Embryonic facial prominence (tissue), 1 donor: ENCODE results near the gene HHIPL1.
"Not testable (repeated sequence)": the region's sequence is repeated elsewhere in the genome, so short reads cannot be mapped to it uniquely, and the experiment has no call there.

ENCODE experiments used
- DNase-seq: peaks from one replicate; pipeline ENCODE4 v3.0.0-alpha.2; 2016; ENCODE audit errors: extremely low spot score

Gene HHIPL1

DNA sequence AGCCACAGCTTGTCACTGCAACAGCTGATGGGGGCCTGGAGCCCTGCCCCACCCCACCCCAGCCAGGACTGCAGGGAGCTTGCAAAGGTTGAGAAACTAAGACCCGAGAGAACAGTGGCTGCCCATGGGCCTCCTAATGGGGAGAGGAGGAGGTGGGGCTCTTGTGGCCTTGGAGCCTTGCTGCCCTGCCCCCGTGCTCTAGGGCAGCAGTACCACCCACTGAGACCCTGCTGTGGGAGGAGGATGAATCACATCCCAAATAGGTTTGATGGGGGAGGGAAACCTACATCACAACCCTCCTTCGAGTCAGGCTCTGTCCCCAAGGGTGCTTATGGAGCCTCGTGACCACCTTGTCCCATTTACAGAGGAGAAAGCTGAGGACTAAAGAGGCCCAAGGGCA lies 15.9 kb downstream of the HHIPL1 start:
- no peak for DNase-seq

DNA sequence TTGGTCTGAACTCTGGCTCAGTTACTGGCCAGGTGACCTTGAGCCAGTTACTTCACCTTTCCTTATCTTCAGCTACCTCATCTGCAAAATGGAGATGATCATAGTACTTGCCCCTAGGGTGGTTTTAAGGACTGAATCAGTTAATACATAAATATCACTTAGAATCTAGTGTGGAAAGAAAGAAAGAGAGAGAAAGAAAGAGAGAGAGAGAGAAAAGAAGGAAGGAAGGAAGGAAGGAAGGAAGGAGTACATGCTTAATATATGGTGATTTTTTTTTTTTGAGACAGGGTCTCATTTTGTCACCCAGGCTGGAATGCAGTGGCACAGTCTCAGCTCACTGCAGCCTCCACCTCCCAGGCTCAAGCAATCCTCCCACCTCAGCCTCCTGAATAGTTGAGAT lies 16.3 kb downstream of the HHIPL1 start:
- DNase-seq = not testable (repeated sequence)

DNA sequence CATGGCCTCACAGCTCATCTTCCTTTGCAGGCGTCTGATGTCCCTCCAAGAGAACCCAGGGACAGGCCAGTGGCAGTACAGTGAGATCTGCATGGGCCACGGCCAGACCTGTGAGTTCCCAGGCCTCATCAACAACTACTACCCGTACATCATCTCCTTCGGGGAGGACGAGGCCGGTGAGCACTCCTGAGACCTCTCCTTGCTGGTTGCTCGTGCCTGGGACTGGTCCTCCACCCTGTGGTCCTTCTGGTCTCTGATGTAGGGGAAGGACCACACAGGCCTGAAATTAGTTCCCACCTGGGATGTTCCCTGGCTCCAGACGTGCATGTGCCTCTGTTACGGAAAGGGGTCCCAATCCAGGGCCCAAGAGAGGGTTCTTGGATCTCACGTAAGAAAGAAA lies 17.9 kb downstream of the HHIPL1 start:
- DNase-seq = no peak

DNA sequence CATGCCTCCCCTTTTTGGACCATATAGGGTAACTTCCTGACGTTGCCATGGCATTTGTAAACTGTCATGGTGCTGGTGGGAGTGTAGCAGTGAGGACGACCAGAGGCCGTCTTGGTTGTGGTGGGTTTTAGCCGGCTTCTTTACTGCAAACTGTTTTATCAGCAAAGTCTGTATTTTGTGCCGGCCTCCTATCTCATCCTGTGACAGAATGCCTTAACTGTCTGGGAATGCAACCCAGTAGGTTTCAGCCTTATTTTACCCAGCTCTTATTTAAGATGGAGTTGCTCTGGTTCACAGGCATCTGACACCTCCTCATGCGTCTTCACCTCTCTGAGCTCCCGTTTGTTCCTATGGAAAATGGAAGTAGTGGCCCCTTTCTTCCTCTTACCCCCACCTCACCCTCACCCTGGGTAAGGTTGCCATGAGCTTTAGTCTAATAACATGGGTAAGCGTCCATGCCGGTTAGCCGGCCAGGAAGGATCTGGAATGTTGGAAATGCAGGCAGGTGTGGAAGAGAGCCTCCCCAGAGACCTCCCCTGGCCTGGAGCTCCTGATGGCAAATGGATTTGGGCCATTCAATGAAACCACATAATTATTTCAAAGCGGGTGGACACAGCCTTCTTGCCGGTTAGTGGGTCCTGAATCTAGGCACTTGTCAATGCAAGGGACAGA lies 18.6 kb downstream of the HHIPL1 start:
- DNase-seq = no peak

DNA sequence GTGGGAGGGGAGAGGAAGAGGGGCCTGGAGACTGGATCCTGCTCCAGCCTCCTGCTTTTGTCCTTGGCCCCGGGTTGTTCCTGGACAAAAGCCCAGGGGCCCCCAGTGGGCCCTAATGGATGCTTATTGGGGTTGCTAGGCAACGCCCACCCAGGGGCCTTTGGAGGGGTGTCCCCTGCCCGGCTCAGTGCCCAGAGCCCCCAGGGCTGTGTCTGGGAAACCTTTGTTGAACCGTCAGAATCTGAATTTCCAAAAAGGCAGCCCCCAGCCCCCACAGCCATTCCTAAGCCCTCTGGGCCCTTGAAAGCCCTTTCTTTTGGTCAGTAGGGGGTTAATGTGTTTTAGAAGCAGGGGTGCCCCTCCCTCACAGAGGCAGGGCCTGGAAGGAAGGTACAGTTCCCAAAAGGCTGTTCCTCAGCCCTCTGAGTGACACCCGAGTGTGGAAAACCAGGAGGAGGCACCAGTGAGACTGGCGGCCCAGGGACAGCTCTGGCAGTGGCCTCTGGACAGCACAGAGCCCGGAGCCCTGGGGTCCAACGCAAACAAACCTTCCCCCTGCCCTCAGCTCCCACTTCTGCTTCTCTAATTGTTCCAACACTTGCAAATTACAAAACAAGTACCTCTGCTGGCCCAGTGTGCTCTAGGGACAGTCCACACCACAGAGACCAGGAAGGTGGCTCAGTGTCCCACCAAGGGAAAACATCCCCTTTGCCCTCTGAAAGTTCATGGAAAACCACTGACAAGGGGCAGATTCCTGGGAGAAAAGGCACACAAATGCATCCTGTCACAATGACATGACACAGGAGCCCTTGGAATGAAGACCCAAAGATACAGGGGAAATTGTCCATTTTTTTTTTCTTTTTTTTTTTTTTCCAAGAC lies 19.4 kb downstream of the HHIPL1 start:
- no peak for DNase-seq

DNA sequence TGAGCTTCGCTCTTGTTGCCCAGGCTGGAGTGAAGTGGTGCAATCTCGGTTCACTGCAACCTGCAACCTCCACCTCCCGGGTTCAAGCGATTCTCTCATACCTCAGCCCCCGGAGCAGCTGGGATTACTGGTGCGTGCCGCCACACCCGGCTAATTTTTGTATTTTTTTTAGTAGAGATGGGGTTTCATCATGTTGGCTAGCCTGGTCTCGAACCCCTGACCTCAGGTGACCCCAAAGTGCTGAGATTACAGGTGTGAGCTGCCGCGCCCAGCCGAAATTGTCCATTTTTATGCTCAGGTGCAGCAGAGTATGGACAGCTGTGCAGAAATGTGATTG lies 20.0 kb downstream of the HHIPL1 start:
- no peak for DNase-seq

DNA sequence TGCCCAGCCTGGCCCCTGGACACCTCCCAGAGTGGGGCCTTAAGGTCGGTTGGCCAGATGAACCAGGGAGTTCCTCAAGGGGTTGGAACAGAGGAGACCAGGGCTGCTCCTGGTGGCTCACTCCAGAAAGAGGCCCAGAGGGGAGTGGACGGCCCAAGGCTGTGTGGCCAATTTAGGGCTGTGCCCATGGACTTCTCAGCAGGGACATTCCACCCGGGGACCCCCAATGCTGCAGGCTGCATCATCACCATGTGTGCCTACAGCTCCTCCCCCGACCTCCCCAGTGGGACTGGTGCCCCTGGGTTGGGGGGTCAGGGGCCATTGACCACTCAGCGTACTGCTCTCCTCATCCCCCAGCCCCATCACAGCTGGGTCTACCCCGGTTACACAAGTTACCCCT lies 21.6 kb downstream of the HHIPL1 start:
- no peak for DNase-seq

DNA sequence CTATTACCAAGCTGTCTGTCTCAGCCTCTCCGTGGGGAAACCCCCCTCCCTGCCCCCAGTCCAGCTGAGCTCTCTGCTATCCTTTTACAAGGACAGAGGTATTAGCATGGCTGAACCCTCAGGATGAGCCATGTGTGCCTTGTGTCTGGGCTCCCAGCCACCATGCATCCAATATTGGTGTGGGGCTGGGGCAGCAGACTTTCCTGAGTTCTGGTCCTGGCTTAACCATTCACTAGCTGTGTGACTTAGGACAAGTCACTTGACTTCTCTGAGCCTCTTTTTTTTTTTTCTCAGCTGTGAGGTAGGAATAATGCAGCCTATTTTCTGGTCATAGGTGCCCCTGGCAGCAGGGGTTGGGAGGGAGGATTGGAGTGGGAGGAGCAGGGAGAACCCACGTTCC lies 22.1 kb downstream of the HHIPL1 start:
- no peak for DNase-seq

DNA sequence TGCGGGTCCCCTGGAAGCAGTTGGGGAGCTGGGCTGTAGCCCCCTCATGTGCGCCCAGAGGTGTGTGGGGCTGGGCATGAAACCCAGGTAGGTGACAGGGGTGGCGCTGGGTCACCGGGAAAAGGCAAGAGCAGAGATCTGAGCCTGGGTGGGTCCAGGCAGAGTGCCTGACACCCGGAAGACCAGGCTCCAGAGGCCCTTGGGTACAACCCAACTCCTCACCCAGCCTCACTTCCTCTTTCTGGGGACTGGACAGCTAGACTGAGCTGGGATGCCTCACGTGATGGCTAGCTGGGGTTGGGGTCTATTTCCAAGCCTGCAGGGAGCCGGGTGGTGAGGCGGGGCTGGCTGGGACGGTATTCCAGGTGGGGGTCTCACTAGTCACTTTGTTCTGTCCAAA lies 22.9 kb downstream of the HHIPL1 start:
- DNase-seq = no peak

DNA sequence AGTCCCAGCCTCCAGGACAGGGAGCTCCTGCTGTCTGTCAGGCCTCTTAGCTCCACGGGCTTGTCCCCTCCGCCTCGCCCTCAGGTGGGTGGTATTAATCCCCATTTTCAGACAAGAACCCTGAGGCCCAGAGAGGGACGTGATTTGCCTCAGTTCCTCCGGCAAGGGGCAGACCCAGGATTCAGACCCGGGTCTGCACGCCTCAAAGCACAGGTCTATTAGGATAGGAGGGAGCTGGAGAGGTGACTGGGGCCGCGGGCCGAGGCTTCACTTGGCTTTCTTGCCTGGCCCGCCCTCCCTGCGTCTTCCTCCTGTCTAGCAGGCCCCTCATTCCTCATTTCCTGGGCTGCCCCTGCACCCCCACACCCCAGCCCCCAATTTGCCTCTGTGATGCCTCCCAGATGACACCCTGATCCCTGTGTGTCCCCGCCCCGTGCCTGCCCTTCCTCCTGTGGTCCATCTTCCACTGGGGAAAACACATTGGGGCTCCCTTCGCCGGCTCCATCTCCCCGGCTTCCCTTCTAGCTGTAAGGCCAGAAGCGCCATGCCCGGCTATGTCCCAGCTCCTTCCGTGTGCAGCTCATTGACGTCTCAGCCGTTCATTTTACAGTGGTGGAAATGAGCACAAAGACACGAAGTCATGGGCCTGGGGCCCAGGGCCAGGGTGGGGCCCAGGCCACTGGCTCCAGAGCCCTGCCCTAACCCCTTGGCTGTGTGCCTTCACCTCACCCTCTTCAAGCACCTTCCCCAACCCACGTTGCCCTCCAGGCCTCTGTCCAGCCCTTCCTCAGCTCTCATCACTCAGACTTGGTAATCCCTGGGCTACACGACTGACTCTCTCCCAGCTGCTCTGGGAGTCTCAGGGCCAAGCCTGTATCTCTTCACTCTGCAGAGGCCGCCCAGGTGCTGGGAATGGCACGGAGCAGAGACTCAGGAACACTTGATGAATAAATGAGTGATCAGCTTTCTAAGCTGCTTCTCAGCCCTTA lies 23.7 kb downstream of the HHIPL1 start:
- no peak for DNase-seq

DNA sequence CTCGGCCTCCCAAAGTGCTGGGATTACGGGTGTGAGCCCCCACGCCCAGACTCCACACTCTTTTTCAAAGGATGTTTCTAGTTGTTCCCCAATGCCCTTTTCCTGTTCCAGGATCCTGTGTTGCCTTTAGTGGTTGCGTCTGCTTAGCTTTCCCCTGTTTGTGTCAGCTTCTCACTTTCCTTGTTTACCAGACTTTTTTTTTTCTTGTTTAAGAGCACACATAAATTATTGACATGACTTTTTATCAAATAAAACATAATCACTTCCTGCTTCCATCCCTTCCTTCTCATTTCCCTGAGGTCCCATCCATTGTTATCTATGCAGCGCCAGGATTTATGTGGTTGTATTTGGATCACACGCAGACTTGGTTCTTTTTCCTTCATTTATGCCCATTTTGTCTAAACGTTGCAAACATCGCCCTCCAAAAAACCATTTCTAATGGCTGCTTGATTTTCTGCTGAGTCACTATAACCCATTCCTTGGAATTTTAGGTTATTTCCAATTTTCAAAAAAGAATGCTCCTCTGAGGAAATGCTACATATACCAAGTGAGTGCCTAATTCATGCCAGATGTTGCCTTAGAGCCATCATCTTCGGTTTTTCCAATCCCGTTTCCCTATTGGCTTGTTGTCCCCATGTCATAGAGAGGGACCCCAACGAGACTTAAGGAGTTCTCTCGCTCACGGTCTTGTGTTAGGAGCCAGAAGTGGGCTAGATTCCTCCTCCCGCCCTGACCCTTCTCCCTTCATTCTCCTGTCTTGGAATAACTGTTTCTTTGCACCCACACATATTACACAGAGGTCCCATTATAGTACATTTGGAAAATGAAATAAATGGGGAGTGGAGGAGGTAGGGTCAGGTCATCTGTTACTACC lies 25.7 kb downstream of the HHIPL1 start:
- peak; percentile 37 for DNase-seq

DNA sequence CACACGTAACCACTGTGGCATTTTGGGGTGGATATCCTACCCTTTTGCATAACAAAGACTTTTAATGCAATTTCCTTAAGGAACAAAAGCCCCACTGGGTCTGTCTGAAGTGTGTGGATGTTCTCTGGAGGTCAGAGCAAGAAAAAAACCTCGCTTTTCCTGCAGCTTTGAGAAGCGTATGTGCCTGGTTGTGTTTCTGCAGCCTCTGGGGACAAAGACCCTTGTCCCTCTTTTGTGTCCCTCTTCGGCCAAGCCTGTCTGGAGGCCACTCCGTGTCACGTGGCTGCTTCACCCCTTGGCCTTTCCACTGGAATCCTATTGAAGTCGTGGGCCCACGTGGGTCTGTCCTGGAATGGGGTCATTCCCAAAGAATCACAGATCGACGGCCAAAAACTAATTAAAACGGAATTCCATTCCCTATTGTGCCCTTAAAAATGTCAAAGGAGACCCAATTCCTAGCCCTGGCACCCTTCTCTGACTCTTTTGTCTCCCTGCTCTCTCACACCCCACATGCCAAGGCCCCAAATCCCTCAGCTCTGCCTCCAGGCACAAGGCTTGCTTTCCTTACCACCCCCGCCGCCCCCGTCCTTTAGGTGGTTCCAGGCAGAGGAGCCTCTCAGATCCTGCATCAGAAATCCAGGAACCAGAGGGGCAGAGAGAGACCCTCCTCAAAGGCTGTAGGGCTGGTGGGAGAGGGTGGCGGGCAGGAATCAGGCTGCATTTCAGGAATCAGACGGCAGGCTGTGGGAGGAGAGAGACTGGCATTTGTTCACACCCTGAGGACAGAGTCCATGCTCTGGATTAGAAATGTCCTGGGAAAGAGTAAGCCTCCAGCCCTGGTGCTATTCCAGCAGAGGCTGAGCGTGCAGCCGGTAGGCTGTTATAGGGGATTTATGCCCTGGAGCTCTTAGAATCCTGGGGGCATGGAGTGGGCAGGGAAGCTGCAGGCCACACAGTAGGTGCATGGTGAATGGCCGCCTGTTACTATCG lies 26.6 kb downstream of the HHIPL1 start:
- no peak for DNase-seq

DNA sequence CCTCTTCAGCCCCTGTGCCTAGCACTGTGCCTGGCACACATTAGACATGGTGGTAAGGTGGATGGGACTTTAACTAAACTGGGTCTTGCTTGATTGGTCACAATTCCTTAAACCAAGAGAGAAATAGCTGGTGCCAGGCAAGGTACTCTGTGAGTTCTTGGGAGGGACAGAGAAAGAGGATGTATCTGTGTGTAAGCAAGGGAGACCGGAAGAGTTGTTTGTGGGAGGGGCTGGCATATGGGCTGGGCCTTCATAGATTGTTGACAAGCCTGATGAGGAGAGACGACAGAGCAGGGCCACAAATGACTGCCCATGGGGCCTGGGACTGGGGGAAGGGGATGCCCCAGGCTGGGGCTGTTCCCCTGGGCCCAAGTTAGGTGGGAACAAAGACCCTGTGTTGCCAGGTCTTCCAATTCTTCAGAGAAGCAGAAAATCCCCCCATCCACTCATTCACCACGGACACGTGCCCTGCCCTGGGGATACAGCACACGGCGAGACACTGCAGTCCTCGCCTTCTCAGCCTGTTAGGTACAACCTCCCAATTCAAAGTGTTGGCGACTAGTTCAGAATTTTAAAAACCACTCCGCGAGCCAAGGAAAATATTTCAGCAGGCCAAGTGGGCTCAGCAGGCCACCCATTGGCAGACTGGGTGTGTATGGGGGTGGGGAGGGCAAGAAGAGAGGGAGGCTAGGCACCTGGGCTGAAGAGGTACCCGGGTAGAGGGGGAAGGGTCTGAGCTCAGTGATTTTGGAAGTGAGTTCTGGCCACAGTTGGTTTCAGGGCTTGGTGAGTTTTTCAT lies 27.8 kb downstream of the HHIPL1 start:
- DNase-seq = no peak

DNA sequence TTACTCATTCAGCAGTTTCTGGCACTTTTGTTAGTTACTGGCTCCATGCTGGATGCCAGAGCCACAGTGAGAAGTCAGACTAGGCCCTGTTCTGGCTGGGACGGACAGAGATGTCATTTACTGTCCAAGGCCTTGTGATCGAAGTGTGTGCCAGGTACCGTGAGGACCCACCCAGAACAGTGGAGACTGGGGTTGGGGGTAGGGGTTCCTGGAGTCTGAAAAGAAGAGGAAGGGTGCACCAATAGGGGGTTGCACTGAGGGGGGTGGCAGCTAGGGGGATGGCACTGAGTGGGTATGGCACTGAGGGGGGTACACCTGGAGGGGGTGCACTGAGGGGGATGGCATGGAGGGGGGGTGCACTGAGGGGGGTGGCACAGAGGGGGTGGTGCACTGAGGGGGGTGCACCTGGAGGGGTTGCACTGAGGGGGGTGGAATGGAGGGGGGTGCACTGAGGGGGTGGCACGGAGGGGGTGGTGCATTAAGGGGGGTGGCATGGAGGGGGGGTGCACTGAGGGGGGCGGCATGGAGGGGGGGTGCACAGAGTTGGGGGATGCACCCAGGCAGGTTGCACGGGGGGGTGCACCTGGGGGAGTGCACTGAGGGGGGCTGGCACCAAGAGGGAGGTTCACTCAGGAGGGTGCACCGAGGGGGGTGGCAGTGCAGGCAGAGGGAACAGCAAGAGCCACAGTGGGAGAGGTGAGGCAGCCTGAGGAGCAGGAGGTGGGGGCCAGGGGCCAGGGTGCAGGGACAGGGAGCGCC lies 28.6 kb downstream of the HHIPL1 start:
- DNase-seq = no peak

DNA sequence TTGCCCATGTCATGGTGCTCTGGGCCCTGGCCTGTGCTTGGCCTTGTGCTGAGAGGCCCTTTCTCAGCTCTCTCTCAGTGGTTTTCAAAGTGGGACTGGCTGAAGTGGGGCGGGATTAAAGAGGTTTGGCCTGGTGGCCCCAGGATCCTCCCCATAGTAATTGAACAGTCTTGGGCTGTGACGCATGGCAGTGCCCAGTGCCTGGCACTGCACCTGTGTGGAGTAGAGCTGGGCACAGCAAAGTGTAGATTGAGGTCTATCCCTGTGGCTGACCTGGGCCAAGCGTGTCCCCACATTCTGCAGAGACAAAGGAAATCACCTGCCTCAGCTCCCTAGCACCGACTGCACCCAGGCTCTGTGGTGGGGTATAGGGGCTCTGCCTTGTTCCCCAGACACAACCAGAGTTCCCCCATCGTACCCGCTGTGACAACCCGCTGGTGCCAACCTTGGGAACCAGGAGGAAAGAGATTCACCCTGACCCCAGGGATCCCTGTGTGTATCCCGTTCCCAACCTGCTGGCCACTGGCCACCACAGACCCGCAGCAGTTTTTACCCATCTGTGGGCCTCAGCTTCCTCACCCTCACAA lies 29.2 kb downstream of the HHIPL1 start:
- DNase-seq = no peak

DNA sequence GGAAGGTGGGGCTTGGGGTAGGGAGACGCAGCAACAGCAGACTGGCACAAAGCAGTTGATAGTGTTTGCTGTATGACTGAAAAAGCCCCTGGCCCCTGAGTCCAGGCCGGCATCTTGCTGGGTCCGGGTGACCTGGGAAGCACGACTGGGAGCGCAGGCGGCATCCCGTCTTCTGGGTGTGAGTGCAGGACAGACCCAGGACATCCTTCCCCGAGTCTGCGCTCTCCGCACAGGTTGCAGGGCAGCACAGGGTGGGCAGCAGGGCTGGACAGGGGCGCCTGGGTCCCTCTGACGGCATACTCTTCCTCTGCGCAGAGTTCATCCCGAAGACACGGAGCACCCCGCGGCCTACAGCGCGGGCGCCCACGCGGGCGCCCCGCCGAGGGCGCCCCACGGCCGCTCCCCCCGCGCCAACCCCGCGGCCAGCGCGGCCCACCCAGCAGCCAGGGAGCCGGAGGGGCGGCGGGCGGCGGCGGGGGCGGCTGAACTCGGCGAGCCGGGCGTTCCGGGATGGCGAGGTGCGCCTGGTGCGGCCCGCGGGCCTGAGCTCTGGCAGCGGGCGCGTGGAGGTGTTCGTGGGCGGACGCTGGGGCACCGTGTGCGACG lies 29.9 kb downstream of the HHIPL1 start:
- DNase-seq = no peak

DNA sequence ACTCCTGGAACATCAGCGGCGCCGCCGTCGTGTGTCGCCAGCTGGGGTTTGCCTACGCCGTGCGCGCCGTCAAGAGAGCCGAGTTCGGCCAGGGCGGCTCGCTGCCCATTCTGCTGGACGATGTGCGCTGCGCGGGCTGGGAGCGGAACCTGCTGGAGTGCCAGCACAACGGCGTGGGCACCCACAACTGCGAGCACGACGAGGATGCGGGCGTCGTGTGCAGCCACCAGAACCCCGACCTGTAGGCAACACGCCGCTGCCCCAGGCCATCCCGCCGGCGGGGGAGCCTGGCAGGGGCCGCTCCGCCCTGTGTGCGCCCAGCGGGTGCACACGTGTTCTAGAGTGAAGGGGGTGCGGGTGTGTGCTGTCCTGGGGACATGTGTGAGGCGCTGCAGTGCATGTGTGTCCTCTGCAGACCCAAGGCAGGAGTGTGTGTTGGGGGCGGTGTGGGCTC lies 30.5 kb downstream of the HHIPL1 start:
- DNase-seq = no peak

DNA sequence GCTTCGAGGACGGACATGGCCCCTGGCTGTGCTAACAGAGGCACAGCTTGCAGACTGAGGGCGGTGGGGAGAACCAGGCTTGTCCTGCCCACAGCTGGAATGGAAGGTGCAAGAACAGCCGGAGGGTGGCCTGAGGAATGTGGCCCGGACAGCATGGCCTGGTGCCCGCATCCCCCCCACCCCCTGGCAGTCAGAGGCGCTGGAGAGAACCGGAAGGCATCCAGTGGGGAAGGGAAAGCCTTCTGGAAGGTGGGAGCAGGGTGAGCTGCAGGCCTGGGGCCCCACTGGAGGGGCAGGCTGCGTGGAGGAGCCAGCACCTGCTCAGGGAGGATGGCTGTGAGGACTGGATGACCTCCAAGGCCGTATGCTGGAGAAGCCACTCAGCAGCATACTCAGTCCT lies 31.0 kb downstream of the HHIPL1 start:
- DNase-seq = no peak
